Stimulated activated CD4-positive, alpha-beta T cell treated with anti-CD3 and anti-CD28 coated beads, Interleukin-4, amount 100 ng/mL, for 48 hours (primary cell): ENCODE results near the gene HELQ.
"Not testable (repeated sequence)": the region's sequence is repeated elsewhere in the genome, so short reads cannot be mapped to it uniquely, and the experiment has no call there.

Experiments used
- DNase-seq, 2 donors: peaks; one replicate each; pipeline ENCODE4 v3.0.0-alpha.2; 2020; ENCODE audit warnings: low read depth in 2 of 2

Gene HELQ

GRCh38 chr4:83436680-83437079 lies 18.9 kb downstream of the HELQ start:
- no peak for DNase-seq

DNA sequence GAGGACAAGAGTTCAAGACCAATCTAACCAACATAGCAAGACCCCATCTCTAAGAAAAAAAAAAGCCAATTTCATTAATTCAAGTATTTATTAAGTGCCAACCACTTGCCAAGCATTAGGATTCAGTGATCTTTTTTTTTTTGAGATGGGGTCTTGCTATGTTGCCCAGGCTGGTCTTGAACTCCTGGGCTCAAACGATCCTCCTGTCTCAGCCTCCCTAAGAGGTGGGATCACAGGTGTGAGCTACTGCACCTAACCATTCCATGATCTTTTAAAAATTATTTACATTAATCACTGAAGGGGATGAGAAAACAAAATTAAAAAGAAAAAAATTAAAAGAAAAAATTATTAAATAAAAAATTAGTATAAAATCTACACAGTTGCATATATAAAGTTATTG lies 24.4 kb downstream of the HELQ start:
- no peak for DNase-seq

DNA sequence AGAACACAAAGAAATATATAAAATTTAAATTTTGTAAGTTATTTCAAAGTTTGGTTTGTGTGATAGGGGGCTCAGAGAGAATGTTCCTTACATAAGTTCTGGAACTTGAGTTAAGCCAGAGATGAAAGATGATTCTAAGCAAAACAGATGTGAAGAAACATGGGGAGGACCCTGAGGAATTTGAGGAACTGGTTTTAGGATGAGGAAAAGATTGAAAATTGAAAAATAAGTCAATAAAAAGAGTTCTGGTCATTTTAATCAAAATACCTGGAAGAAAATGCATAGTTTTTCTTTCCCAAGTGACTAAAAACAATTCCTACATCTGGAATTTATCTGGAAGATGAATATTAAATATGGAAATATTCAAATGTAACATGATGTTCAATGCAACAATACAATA lies 37.4 kb downstream of the HELQ start:
- DNase-seq: no peak

- no peak for DNase-seq
Observed at GRCh38 chr4:83417566-83417965, 38.1 kb downstream of the HELQ start.

GRCh38 chr4:83413676-83414075 lies 41.9 kb downstream of the HELQ start:
- DNase-seq: no peak

DNA sequence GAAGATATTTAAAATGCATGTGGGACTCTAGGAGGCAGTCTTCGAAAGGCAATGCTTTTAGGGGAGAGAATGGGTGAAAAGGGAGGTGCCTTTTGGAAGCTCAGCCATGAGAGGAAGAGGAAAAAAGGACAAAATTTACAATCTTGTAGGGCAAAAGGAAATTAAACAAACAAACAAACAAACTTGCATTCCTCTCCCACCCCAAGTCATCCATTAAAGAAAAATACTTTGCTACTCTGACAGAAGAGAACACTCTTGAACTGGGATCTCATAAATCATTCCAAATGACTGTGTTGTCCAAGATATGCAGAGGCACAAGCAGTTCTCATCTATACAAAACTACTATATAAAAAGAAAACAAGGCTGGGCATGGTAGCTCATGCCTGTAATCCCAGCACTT lies 46.7 kb downstream of the HELQ start:
- DNase-seq: no peak

DNA sequence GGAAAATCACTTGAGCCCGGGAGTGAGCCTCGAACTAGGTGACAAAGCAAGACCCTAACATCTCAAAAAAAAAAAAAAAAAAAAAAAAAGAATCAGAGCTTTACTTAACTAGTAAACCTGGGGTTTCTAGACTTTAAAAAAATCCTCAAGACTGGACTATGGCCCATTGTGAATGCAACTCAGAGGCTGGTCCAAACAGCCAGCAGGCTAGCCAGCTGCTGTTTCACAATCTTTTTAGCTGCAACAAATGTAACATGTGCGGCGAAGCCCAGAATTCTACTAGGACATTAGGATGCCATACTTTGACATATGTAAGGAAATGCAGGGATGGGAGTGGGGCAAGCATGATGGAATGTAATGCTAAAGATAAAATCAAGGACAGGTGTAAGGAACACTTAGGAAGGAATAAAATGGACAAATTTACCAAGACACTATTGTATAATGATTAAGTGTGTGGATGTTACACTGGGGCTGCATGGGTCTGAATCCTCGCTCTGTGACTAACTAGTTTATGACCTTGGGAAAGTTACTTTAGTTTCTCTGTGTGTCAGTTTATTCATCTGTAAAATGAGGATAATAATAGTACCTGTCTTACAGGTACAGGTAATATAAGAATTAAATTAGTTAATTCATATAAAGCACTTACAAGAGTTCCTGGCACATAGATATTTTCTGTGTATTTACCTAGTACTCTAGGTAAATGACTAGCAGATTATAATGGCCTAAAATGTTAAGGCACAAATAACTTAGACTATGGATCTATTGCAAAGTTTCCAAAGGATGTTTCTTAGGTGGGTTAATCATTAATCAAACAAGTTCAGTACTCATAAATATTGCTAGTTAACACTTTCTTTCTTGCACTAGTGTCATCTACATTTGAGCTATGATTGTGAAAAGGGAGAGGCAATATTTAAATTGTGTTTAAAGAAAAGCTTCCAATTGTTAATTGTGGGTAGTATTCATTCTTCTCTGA lies 49.5 kb downstream of the HELQ start:
- DNase-seq: no peak

DNA sequence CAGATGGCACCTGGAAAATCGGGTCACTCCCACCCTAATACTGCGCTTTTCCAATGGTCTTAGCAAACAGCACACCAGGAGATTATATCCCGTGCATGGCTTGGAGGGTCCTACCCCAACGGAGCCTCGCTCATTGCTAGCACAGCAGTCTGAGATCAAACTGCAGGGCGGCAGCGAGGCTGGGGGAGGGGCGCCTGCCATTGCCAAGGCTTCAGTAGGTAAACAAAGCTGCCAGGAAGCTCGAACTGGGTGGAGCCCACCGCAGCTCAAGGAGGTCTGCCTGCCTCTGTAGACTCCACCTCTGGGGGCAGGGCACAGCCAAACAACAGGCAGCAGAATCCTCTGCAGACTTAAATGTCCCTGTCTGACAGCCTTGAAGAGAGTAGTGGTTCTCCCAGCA lies 57.5 kb downstream of the HELQ start:
- not testable (repeated sequence) for DNase-seq

DNA sequence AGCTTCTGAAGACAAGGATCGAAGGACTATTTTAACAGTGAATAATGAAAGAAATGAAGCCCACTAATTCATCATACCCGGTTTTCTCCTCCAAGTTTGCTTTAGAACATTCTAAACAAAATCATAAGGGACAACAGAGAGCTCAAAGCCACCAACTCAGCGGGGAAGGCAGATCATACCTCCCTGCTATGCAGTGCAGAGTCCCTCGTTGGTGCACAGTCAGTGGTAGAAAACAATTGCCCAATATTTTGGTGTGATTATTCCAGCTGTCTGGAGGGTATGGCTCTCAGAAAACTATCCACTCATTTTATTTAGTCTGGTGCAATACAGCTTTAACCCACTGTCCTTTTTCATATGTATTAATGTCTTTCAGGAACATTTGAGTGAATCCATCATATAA lies 61.7 kb downstream of the HELQ start:
- no peak for DNase-seq

DNA sequence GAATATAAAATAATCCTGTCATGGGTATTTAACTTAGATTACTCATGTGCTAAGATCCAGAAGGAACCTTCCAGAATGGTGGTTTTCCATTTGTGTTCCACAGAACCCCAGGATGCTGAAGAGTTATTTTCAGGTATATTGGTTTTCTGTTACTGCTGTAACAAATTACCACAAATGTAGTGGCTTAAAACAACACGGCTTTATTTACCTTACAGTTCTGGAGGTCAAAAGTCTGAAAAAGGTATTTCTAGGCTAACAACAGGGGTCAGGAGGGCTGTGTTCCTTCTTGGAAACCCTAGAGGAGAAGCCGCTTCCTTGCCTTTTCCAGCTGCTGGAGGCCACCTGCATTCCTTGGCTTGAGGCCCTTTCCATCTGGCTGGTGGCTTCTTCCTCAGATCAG lies 63.1 kb downstream of the HELQ start:
- no peak for DNase-seq

GRCh38 chr4:83390944-83391343 lies 64.7 kb downstream of the HELQ start:
- DNase-seq: no peak

DNA sequence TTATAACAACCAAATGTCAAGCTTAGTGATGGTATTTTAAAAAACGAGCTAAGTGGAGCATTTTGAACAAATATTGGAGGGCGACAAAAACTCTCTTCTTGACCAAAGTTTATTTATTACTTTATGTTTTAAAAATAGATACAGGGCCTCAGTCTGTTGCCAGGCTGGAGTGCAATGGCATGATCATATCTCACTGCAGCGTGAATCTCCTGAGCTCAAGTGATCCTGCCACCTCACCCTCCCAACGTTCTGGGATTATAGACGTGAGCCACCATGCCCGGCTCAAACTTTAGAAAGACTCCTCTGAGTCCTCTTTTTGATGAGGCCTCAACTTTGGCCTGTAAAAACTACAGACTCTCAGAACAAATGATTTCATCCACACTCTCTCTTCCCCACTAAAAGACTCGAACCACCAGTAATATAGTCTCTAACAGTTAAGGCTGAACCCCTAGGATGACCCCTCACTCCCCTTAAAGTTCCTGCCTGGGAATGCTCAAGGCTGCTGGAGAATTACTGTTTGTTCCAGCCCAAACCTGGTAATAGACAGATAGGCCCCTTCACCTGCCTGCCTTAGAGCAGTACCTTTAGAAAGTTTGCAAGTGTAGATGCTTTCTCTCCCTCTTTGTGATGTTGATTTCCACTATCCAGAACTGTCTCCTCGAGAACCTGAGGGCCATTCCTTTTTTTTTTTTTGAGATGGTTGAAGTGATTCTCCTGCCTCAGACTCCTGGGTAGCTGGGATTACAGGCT lies 65.7 kb downstream of the HELQ start:
- no peak for DNase-seq

- no peak for DNase-seq
Observed at GRCh38 chr4:83389037-83389720, 66.4 kb downstream of the HELQ start.

DNA sequence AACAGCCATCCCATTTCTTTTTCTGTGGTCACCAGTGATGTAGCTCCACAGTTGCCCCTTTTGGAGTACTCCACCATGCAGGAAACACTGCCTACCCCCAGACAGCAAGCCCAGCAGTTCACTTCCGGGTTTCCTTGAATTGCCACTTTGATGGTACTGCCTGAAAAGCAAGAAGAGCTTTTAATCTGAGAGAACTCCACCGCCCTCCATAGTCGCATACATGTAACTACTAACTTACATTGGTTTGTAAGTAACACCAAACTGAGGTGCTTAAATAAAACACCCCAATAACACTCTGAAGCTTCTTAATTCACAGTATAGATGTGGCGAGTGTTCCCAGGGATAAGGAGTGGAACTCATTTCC lies 67.3 kb downstream of the HELQ start:
- DNase-seq: no peak

DNA sequence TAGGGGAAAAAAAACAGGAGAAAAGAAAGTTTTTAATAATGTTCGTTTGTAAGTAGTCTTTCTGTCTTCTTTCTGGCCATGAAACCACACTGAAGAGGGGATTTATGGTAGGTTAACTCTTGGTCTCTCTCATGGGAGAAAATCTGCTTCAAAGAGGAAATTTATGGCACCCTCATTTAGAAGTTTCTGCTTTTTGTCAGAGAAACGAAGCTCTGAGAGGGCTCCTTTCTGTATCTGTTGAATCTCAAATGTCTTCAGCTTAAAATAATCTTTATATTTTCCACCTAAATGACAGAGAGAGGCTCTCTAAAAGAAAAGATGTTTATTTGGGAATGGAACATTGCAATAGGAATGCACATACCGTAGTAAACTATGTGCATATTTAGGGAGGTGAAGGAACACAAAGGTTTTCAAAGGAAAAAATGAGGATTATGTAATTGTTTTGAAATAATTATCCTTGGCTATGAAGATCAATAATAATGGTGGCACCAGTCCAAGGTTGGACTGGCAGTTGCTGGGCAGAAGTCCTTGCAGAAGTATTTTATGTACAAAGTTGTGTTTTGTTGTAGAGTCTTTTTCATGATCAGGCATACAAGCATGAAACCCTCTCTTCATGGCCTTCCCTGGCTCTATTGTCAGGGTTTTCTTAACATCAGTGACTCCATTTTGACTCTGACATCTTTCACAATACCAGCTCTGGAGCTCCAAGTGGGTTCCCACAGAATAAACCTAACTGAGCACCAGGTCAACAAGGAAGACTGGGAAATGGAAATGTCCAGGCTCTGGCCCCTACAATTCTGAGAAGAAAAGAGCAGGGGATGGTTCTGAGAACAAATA lies 67.9 kb downstream of the HELQ start:
- no peak for DNase-seq

GRCh38 chr4:83387012-83387411 lies 68.6 kb downstream of the HELQ start:
- DNase-seq: no peak

GRCh38 chr4:83382850-83383249 lies 72.8 kb downstream of the HELQ start:
- no peak for DNase-seq

- DNase-seq: no peak
Observed at GRCh38 chr4:83381173-83381572, 74.5 kb downstream of the HELQ start.

- no peak for DNase-seq
Observed at GRCh38 chr4:83378419-83378818, 77.2 kb downstream of the HELQ start.

- no peak for DNase-seq
Observed at GRCh38 chr4:83372931-83373330, 82.7 kb downstream of the HELQ start.

DNA sequence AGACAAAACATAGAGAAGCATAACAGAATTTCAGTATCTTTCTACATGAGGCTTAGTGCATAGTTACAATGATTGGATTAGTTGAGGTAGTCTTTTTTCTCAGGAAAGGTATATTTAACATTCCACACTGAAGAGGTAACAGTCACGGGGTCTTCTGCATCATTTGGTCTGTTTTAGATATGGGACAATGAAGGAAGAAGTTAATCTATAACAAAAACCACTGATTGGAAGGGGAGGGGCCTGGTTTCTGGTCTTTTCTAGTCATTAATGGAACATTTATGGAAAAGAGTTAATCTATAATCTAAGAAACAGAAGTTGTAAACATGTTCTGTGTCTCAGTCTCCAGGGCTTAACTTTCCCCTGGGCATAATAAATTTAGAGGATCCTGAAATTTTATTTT lies 83.7 kb downstream of the HELQ start:
- DNase-seq: no peak

- DNase-seq: no peak
Observed at GRCh38 chr4:83371235-83371634, 84.4 kb downstream of the HELQ start.
